Neural cell (in vitro differentiated cells): ENCODE data around the gene PIGT.

ENCODE experiments used
- EP300 ChIP-seq: fragments of 450-650 bp; conservative IDR thresholded peaks from 2 replicates; pipeline ENCODE4 v1.6.1; 2014; ENCODE audit warnings: antibody characterized with exemption, mild to moderate bottlenecking, moderate library complexity; ENCODE audit not compliant: poor library complexity, severe bottlenecking
- EZH2 ChIP-seq: fragments of 200-600, 300-800 bp; shearing (Covaris generic), sonication (generic); IDR thresholded peaks from 2 replicates; pipeline ENCODE4 v1.6.1; 2014; ENCODE audit warnings: antibody characterized with exemption, low read length, borderline replicate concordance, mild to moderate bottlenecking; ENCODE audit not compliant: insufficient read depth, poor library complexity, severe bottlenecking
- MXI1 ChIP-seq: fragments of 450-650 bp; conservative IDR thresholded peaks from 2 replicates; pipeline ENCODE4 v1.6.1; 2014; ENCODE audit warnings: antibody characterized with exemption, mild to moderate bottlenecking; ENCODE audit not compliant: poor library complexity, severe bottlenecking
- POLR2AphosphoS5 ChIP-seq: IDR thresholded peaks from 2 replicates; pipeline ENCODE4 v1.6.1; 2012
- RAD21 ChIP-seq: fragments of 450-650 bp; conservative IDR thresholded peaks from 2 replicates; pipeline ENCODE4 v1.6.1; 2014; ENCODE audit warnings: antibody characterized with exemption, mild to moderate bottlenecking, moderate library complexity
- SMC3 ChIP-seq: fragments of 450-650 bp; conservative IDR thresholded peaks from 2 replicates; pipeline ENCODE4 v1.6.1; 2014; ENCODE audit warnings: antibody characterized with exemption, mild to moderate bottlenecking, moderate library complexity; ENCODE audit not compliant: poor library complexity
- TAF1 ChIP-seq: IDR thresholded peaks from 2 replicates; pipeline ENCODE4 v1.6.1; 2012; ENCODE audit warnings: low read depth
- TF ChIP-seq, protein P1 (sequence below): fragments of 450-650 bp; IDR thresholded peaks from 2 replicates; pipeline ENCODE4 v1.5.1; 2014; ENCODE audit warnings: antibody characterized with exemption, mild to moderate bottlenecking, moderate library complexity; ENCODE audit not compliant: poor library complexity, severe bottlenecking
- TF ChIP-seq, protein P2 (sequence below): IDR thresholded peaks from 2 replicates; pipeline ENCODE4 v1.6.1; 2012; ENCODE audit warnings: borderline replicate concordance

DNA sequence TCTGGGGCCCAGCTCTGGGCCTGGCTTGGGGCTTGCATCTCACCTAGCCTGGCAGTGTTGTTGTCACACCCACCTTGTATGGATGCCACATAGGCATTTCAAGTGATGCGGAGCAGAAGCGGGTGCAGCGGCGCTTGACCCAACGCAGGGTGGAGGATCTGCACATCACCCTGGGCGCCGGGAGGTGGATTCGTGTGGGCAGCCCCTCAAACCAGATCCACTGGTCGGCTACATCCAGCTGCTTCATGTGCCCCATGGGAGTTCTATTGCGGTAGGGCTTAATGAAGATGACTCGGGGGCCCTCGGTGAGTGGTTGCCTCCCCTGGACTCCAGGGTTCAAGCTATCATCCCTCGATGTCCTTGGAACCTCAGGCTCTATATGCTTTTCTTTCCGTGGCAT is 41.0 kb upstream of the PIGT start:
- TF ChIP-seq, protein P1, sequence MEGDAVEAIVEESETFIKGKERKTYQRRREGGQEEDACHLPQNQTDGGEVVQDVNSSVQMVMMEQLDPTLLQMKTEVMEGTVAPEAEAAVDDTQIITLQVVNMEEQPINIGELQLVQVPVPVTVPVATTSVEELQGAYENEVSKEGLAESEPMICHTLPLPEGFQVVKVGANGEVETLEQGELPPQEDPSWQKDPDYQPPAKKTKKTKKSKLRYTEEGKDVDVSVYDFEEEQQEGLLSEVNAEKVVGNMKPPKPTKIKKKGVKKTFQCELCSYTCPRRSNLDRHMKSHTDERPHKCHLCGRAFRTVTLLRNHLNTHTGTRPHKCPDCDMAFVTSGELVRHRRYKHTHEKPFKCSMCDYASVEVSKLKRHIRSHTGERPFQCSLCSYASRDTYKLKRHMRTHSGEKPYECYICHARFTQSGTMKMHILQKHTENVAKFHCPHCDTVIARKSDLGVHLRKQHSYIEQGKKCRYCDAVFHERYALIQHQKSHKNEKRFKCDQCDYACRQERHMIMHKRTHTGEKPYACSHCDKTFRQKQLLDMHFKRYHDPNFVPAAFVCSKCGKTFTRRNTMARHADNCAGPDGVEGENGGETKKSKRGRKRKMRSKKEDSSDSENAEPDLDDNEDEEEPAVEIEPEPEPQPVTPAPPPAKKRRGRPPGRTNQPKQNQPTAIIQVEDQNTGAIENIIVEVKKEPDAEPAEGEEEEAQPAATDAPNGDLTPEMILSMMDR = no peak
- TF ChIP-seq TAF1 = no peak
- TF ChIP-seq, protein P2, sequence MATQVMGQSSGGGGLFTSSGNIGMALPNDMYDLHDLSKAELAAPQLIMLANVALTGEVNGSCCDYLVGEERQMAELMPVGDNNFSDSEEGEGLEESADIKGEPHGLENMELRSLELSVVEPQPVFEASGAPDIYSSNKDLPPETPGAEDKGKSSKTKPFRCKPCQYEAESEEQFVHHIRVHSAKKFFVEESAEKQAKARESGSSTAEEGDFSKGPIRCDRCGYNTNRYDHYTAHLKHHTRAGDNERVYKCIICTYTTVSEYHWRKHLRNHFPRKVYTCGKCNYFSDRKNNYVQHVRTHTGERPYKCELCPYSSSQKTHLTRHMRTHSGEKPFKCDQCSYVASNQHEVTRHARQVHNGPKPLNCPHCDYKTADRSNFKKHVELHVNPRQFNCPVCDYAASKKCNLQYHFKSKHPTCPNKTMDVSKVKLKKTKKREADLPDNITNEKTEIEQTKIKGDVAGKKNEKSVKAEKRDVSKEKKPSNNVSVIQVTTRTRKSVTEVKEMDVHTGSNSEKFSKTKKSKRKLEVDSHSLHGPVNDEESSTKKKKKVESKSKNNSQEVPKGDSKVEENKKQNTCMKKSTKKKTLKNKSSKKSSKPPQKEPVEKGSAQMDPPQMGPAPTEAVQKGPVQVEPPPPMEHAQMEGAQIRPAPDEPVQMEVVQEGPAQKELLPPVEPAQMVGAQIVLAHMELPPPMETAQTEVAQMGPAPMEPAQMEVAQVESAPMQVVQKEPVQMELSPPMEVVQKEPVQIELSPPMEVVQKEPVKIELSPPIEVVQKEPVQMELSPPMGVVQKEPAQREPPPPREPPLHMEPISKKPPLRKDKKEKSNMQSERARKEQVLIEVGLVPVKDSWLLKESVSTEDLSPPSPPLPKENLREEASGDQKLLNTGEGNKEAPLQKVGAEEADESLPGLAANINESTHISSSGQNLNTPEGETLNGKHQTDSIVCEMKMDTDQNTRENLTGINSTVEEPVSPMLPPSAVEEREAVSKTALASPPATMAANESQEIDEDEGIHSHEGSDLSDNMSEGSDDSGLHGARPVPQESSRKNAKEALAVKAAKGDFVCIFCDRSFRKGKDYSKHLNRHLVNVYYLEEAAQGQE = no peak
- no peak for TF ChIP-seq SMC3
- TF ChIP-seq EP300 = no peak
- no peak for TF ChIP-seq RAD21
- no peak for TF ChIP-seq POLR2AphosphoS5
- no peak for TF ChIP-seq EZH2
- TF ChIP-seq MXI1 = no peak
